SK-N-SH treated with all-trans-retinoic acid at 6 μM for 48 hours (cell line): ENCODE results near the gene CXCL5.

Experiments used
- ATAC-seq: fragments of 200-7000 bp; cut with Tn5 transposase; 3 replicates; pipeline ENCODE4 v1.9.1; 2020; ENCODE audit warnings: mild to moderate bottlenecking, moderate library complexity
- ARNTL ChIP-seq: fragments of 450-650 bp; formaldehyde crosslinking; IDR thresholded peaks from 2 replicates; pipeline ENCODE4 v1.5.0; 2020; ENCODE audit warnings: low read depth, mild to moderate bottlenecking, moderate library complexity, borderline replicate concordance
- BACH2 ChIP-seq: fragments of 250-450 bp; sonication (Bioruptor Pico); IDR thresholded peaks from 2 replicates; pipeline ENCODE4 v1.9.0; 2021; ENCODE audit warnings: mild to moderate bottlenecking, borderline replicate concordance
- CSDC2 ChIP-seq: fragments of 250-450 bp; sonication (Bioruptor Pico); IDR thresholded peaks from 2 replicates; pipeline ENCODE4 v1.5.0; 2020; ENCODE audit warnings: mild to moderate bottlenecking, moderate library complexity
- ESRRG ChIP-seq: fragments of 250-450 bp; sonication (Bioruptor Pico); IDR thresholded peaks from 2 replicates; pipeline ENCODE4 v1.6.1; 2021; ENCODE audit warnings: mild to moderate bottlenecking
- GLIS3 ChIP-seq: fragments of 250-450 bp; sonication (Bioruptor Pico); IDR thresholded peaks from 2 replicates; pipeline ENCODE4 v1.5.0; 2020; ENCODE audit warnings: mild to moderate bottlenecking, moderate library complexity
- ISL1 ChIP-seq: fragments of 250-450 bp; sonication (Bioruptor Pico); IDR thresholded peaks from 2 replicates; pipeline ENCODE4 v2.1.2; 2022; ENCODE audit warnings: mild to moderate bottlenecking, moderate library complexity
- OSR1 ChIP-seq: fragments of 250-450 bp; sonication (Bioruptor Pico); IDR thresholded peaks from 2 replicates; pipeline ENCODE4 v1.8.0; 2022; ENCODE audit warnings: moderate library complexity, mild to moderate bottlenecking, inconsistent platforms
- PATZ1 ChIP-seq: fragments of 250-450 bp; sonication (Bioruptor Pico); IDR thresholded peaks from 2 replicates; pipeline ENCODE4 v1.8.0; 2020; ENCODE audit warnings: mild to moderate bottlenecking, moderate library complexity, borderline replicate concordance
- PPARA ChIP-seq: fragments of 250-450 bp; sonication (Bioruptor Pico); IDR thresholded peaks from 2 replicates; pipeline ENCODE4 v1.5.0; 2020; ENCODE audit warnings: mild to moderate bottlenecking, borderline replicate concordance
- RARB ChIP-seq: fragments of 250-450 bp; sonication (Bioruptor Pico); IDR thresholded peaks from 2 replicates; pipeline ENCODE4 v1.8.0; 2021; ENCODE audit warnings: mild to moderate bottlenecking, moderate library complexity
- SNAI2 ChIP-seq: fragments of 250-450 bp; sonication (Bioruptor Pico); IDR thresholded peaks from 2 replicates; pipeline ENCODE4 v1.5.0; 2020; ENCODE audit warnings: mild to moderate bottlenecking, moderate library complexity
- TCF4 ChIP-seq: fragments of 250-450 bp; sonication (Bioruptor Pico); IDR thresholded peaks from 2 replicates; pipeline ENCODE4 v1.8.0; 2021; ENCODE audit warnings: mild to moderate bottlenecking, moderate library complexity, borderline replicate concordance
- TOX ChIP-seq: fragments of 250-450 bp; sonication (Bioruptor Pico); IDR thresholded peaks from 2 replicates; pipeline ENCODE4 v1.8.0; 2021; ENCODE audit warnings: mild to moderate bottlenecking, moderate library complexity, borderline replicate concordance
- ZC3H10 ChIP-seq: fragments of 250-450 bp; sonication (Bioruptor Pico); IDR thresholded peaks from 2 replicates; pipeline ENCODE4 v1.5.1; 2021; ENCODE audit warnings: mild to moderate bottlenecking, moderate library complexity
- ZFP3 ChIP-seq: fragments of 250-450 bp; sonication (Bioruptor Pico); IDR thresholded peaks from 2 replicates; pipeline ENCODE4 v1.5.0; 2020; ENCODE audit warnings: mild to moderate bottlenecking, moderate library complexity
- ZFP30 ChIP-seq: fragments of 450-650 bp; formaldehyde crosslinking; IDR thresholded peaks from 2 replicates; pipeline ENCODE4 v1.5.0; 2022; ENCODE audit warnings: mild to moderate bottlenecking, moderate library complexity
- ZNF565 ChIP-seq: fragments of 450-650 bp; formaldehyde crosslinking; conservative IDR thresholded peaks from 2 replicates; pipeline ENCODE4 v1.5.0; 2020; ENCODE audit warnings: low read depth, mild to moderate bottlenecking, moderate library complexity
- ZNF70 ChIP-seq: fragments of 450-650 bp; formaldehyde crosslinking; IDR thresholded peaks from 2 replicates; pipeline ENCODE4 v1.5.0; 2020; ENCODE audit warnings: mild to moderate bottlenecking, moderate library complexity
- ZNF8 ChIP-seq: fragments of 450-650 bp; formaldehyde crosslinking; IDR thresholded peaks from 2 replicates; pipeline ENCODE4 v1.5.0; 2020; ENCODE audit warnings: mild to moderate bottlenecking, moderate library complexity
- TF ChIP-seq, protein P1 (sequence below): fragments of 250-450 bp; sonication (Bioruptor Pico); IDR thresholded peaks from 2 replicates; pipeline ENCODE4 v1.5.1; 2021; ENCODE audit warnings: mild to moderate bottlenecking, moderate library complexity
- TF ChIP-seq, protein P2 (sequence below): fragments of 250-450 bp; sonication (Bioruptor Pico); IDR thresholded peaks from 2 replicates; pipeline ENCODE4 v1.5.0; 2020; ENCODE audit warnings: mild to moderate bottlenecking, moderate library complexity
- TF ChIP-seq, protein P3 (sequence below): fragments of 250-450 bp; sonication (Bioruptor Pico); IDR thresholded peaks from 2 replicates; pipeline ENCODE4 v1.8.0; 2021; ENCODE audit warnings: low read depth, mild to moderate bottlenecking, moderate library complexity, borderline replicate concordance
- TF ChIP-seq, protein P4 (sequence below): fragments of 250-450 bp; sonication (Bioruptor Pico); IDR thresholded peaks from 2 replicates; pipeline ENCODE4 v1.5.1; 2020; ENCODE audit warnings: low read depth, mild to moderate bottlenecking, moderate library complexity

CXCL5 gene

DNA sequence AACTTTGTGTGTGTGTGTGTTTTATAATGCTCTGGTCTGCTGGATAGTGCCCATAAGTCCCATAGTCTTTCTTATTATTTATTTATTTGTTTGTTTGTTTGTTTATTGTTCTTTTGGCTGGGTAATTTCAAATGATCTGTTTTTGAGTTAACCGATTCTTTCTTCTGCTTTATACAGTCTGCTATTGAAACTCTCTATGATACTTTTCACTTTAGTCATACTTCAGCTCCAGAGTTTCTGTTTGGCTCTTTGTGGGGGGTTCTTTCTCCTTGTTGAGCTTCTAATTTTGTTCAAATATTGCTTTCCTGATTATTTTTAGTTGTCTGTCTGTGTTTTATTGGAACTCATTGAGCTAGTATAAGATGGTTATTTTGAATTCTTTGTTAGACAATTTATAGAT, 30.0 kb upstream of the CXCL5 start:
- ATAC-seq = no peak
- TF ChIP-seq ZNF565 (CRISPR knock-in tag) = no peak
- no peak for TF ChIP-seq ARNTL
- no peak for TF ChIP-seq RARB (CRISPR knock-in tag)

DNA sequence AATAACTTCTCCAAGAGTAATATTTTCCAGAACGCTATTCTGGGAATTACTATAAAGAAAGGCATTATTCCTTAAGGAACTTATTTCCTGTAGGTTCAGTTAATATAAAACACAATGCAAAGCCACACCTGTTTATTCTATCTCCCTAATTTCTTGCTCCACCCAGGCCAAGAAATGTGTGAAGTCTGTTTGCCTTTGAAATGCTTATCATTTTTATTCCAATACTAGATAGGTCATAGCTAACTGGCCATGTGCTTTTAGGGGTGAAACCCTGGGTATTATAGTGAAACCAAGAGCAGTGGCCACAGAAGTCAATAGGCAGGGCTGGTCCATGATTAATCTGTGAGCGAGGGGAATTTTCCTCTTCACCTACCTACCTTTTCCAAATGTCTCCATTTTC, 25.2 kb upstream of the CXCL5 start:
- ATAC-seq = no peak
- no peak for TF ChIP-seq RARB (CRISPR knock-in tag)
- TF ChIP-seq, protein P1, sequence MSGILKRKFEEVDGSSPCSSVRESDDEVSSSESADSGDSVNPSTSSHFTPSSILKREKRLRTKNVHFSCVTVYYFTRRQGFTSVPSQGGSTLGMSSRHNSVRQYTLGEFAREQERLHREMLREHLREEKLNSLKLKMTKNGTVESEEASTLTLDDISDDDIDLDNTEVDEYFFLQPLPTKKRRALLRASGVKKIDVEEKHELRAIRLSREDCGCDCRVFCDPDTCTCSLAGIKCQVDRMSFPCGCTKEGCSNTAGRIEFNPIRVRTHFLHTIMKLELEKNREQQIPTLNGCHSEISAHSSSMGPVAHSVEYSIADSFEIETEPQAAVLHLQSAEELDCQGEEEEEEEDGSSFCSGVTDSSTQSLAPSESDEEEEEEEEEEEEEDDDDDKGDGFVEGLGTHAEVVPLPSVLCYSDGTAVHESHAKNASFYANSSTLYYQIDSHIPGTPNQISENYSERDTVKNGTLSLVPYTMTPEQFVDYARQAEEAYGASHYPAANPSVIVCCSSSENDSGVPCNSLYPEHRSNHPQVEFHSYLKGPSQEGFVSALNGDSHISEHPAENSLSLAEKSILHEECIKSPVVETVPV (CRISPR knock-in tag) = no peak
- TF ChIP-seq ARNTL = no peak
- TF ChIP-seq GLIS3 = no peak
- TF ChIP-seq, protein P2, sequence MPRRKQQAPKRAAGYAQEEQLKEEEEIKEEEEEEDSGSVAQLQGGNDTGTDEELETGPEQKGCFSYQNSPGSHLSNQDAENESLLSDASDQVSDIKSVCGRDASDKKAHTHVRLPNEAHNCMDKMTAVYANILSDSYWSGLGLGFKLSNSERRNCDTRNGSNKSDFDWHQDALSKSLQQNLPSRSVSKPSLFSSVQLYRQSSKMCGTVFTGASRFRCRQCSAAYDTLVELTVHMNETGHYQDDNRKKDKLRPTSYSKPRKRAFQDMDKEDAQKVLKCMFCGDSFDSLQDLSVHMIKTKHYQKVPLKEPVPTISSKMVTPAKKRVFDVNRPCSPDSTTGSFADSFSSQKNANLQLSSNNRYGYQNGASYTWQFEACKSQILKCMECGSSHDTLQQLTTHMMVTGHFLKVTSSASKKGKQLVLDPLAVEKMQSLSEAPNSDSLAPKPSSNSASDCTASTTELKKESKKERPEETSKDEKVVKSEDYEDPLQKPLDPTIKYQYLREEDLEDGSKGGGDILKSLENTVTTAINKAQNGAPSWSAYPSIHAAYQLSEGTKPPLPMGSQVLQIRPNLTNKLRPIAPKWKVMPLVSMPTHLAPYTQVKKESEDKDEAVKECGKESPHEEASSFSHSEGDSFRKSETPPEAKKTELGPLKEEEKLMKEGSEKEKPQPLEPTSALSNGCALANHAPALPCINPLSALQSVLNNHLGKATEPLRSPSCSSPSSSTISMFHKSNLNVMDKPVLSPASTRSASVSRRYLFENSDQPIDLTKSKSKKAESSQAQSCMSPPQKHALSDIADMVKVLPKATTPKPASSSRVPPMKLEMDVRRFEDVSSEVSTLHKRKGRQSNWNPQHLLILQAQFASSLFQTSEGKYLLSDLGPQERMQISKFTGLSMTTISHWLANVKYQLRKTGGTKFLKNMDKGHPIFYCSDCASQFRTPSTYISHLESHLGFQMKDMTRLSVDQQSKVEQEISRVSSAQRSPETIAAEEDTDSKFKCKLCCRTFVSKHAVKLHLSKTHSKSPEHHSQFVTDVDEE = no peak
- TF ChIP-seq ISL1 (CRISPR knock-in tag) = no peak
- TF ChIP-seq PPARA (CRISPR knock-in tag) = no peak
- TF ChIP-seq ZNF565 (CRISPR knock-in tag) = no peak
- TF ChIP-seq CSDC2 (CRISPR knock-in tag) = no peak
- no peak for TF ChIP-seq OSR1
- TF ChIP-seq ZFP3 (CRISPR knock-in tag) = no peak
- TF ChIP-seq TOX (CRISPR knock-in tag) = no peak
- TF ChIP-seq PATZ1 (CRISPR knock-in tag) = no peak
- no peak for TF ChIP-seq BACH2
- TF ChIP-seq ZC3H10 = no peak
- TF ChIP-seq ZFP30 (CRISPR knock-in tag) = no peak
- no peak for TF ChIP-seq SNAI2 (CRISPR knock-in tag)

DNA sequence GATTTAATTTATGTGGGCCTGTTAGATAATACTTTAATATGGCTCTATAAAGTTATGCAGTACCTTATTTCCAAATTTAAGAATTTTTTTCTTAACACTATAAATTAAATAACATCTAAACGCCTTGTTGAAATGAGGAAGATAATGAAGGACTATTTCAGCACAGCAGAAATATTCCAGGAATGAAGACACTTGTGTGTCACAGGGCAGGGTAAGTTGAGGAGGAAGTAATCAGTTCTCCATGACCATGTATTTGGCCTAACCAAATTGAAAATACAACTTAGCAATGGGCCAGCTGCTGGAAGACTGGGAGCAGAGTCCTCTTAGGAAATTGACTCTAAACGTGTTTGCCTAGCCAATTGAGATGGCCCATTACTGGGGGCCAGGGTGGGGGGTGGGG, 23.1 kb upstream of the CXCL5 start:
- ATAC-seq = no peak
- TF ChIP-seq ZFP30 (CRISPR knock-in tag) (no peak), SNAI2 (CRISPR knock-in tag) (no peak), PPARA (CRISPR knock-in tag) (no peak), TCF4 (no peak), ZNF565 (CRISPR knock-in tag) (no peak), ISL1 (CRISPR knock-in tag) (no peak), ZFP3 (CRISPR knock-in tag) (no peak), ESRRG (CRISPR knock-in tag) (no peak), PATZ1 (CRISPR knock-in tag) (no peak), GLIS3 (no peak)

DNA sequence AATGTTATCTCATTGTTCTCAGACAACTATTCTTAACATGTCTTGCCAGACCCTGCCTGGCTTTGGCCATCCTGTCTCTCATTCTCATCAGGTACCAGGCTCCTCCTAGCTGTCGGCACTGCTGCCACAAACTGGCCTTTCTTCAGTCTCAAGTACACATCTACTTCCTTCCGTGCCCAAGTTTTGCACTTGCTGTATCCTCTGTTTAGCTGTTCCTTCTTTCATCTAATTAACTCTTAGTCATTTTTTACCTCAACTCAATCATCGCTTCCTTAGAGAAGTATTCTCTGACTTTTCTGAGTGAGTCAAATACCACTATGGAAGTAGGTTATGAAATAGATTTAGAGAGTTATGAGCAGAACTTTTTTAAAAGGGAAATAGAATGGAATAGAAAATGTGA, 20.3 kb upstream of the CXCL5 start:
- no peak for TF ChIP-seq PPARA (CRISPR knock-in tag)
- TF ChIP-seq OSR1 = no peak
- TF ChIP-seq ZNF8 (CRISPR knock-in tag) = no peak
- TF ChIP-seq CSDC2 (CRISPR knock-in tag) = no peak
- TF ChIP-seq ESRRG (CRISPR knock-in tag) = no peak
- TF ChIP-seq ZNF565 (CRISPR knock-in tag) = no peak
- TF ChIP-seq ZNF70 (CRISPR knock-in tag) = no peak
- TF ChIP-seq, protein P3, sequence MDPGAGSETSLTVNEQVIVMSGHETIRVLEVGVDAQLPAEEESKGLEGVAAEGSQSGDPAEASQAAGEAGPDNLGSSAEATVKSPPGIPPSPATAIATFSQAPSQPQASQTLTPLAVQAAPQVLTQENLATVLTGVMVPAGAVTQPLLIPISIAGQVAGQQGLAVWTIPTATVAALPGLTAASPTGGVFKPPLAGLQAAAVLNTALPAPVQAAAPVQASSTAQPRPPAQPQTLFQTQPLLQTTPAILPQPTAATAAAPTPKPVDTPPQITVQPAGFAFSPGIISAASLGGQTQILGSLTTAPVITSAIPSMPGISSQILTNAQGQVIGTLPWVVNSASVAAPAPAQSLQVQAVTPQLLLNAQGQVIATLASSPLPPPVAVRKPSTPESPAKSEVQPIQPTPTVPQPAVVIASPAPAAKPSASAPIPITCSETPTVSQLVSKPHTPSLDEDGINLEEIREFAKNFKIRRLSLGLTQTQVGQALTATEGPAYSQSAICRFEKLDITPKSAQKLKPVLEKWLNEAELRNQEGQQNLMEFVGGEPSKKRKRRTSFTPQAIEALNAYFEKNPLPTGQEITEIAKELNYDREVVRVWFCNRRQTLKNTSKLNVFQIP (CRISPR knock-in tag) = no peak
- no peak for TF ChIP-seq PATZ1 (CRISPR knock-in tag)
- TF ChIP-seq, protein P4, sequence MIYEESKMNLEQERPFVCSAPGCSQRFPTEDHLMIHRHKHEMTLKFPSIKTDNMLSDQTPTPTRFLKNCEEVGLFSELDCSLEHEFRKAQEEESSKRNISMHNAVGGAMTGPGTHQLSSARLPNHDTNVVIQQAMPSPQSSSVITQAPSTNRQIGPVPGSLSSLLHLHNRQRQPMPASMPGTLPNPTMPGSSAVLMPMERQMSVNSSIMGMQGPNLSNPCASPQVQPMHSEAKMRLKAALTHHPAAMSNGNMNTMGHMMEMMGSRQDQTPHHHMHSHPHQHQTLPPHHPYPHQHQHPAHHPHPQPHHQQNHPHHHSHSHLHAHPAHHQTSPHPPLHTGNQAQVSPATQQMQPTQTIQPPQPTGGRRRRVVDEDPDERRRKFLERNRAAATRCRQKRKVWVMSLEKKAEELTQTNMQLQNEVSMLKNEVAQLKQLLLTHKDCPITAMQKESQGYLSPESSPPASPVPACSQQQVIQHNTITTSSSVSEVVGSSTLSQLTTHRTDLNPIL (CRISPR knock-in tag) = no peak
- no peak for TF ChIP-seq BACH2
- TF ChIP-seq ISL1 (CRISPR knock-in tag) = no peak
- TF ChIP-seq, all 23 proteins: peak for 0
- ATAC-seq = no peak
